Measurements from ENCODE around the gene RAPGEF4. TPM values are rescaled to one million over a fixed set of nuclear protein-coding genes. Genes with fewer than 3 reads are reported as not detected.

The RAPGEF4 gene
- total RNA-seq, 1 experiment from 2014 or later = not detected

DNA sequence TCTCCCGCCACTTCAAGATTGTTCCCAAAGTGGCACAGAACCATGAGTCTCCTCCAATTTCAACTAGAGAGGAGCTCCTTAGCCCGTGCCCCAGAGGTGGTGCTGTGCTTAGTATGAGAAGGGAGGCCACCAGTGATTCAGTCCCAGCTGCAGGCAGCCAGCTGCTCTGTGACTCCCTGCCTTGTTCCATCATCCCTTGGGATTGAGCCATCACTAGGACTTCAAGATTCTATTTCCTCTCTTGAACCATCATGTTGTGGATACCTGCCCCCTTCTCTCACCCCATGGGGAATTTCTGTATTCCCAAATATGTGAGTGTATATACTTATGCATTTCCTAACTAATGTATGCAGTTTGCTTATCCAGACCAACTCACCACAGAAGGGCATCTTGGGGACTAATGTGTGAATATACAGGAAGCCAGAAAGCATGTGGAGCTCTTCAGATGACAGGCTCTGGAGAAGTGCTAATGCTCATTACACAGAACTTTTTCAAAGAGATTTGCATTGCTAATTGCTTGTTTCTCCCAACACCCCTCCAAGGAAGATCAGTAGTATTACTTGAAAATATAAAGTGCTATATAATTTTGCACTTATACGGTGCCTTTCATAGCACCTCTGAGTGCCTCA lies 229.0 kb downstream of the RAPGEF4 start:
- Histone ChIP-seq H3K27me3 (ENCODE audit: insufficient read depth, low read depth) (no peaks in the 10 kb centered on the region), H3K4me3 (no peak overlapping the region), H3K9me3 (ENCODE audit: insufficient read depth, low read depth) (peaks cover 22% of the 10 kb centered on the region), H3F3A (ENCODE audit: insufficient read depth, low read depth) (peaks cover 9% of the 10 kb centered on the region; the same call in 1 of the 2 replicates), H3K79me2 (ENCODE audit: low read depth) (no peaks in the 10 kb centered on the region), H2AFZ (no peak overlapping the region), H3K36me3 (ENCODE audit: low read depth) (0 out of 2 replicates have a peak, but pooled peaks cover 5% of the 10 kb centered on the region), H4K20me1 (ENCODE audit: insufficient read depth) (no peaks in the 10 kb centered on the region), H3K4me2 (no peak overlapping the region), H3K9me2 (ENCODE audit: insufficient read depth) (no peaks in the 10 kb centered on the region), H3K4me1 (replicated peaks; ENCODE audit: insufficient read depth) (peaks cover 35% of the 10 kb centered on the region), H3K27ac (no peak overlapping the region)
- DNase-seq = no peak
- ChIA-PET CTCF (no interaction called here), POLR2A (ENCODE audit: unreplicated experiment) (no interaction called here)
- BruUV-seq (replicated peaks) = no TSS peak
- intact Hi-C loops (cut with micrococcal nuclease; ENCODE audit: unreplicated experiment) = no loop called here
- TF ChIP-seq EZH2 (IDR thresholded peaks at IDR 0.05; ENCODE audit: low read depth) = no peak
- TF ChIP-seq, protein P1, sequence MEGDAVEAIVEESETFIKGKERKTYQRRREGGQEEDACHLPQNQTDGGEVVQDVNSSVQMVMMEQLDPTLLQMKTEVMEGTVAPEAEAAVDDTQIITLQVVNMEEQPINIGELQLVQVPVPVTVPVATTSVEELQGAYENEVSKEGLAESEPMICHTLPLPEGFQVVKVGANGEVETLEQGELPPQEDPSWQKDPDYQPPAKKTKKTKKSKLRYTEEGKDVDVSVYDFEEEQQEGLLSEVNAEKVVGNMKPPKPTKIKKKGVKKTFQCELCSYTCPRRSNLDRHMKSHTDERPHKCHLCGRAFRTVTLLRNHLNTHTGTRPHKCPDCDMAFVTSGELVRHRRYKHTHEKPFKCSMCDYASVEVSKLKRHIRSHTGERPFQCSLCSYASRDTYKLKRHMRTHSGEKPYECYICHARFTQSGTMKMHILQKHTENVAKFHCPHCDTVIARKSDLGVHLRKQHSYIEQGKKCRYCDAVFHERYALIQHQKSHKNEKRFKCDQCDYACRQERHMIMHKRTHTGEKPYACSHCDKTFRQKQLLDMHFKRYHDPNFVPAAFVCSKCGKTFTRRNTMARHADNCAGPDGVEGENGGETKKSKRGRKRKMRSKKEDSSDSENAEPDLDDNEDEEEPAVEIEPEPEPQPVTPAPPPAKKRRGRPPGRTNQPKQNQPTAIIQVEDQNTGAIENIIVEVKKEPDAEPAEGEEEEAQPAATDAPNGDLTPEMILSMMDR (conservative IDR thresholded peaks at IDR 0.05) = no peak

GRCh38 chr2:172965433-172966212 lies 230.0 kb downstream of the RAPGEF4 start:
- Histone ChIP-seq H3K4me2 (no peak overlapping the region), H2AFZ (no peak overlapping the region), H3K36me3 (ENCODE audit: low read depth) (0 out of 2 replicates have a peak, but pooled peaks cover 5% of the 10 kb centered on the region), H3K79me2 (ENCODE audit: low read depth) (no peaks in the 10 kb centered on the region), H3K4me3 (no peak overlapping the region), H3K27ac (no peak overlapping the region), H4K20me1 (ENCODE audit: insufficient read depth) (no peaks in the 10 kb centered on the region), H3K27me3 (ENCODE audit: insufficient read depth, low read depth) (no peaks in the 10 kb centered on the region), H3K9me2 (ENCODE audit: insufficient read depth) (no peaks in the 10 kb centered on the region), H3F3A (ENCODE audit: insufficient read depth, low read depth) (peaks cover 9% of the 10 kb centered on the region; the same call in 1 of the 2 replicates), H3K4me1 (replicated peaks; ENCODE audit: insufficient read depth) (peaks cover 35% of the 10 kb centered on the region), H3K9me3 (ENCODE audit: insufficient read depth, low read depth) (peaks cover 22% of the 10 kb centered on the region)
- ChIA-PET POLR2A (ENCODE audit: unreplicated experiment) (no interaction called here), CTCF (no interaction called here)
- DNase-seq = no peak
- intact Hi-C loops (cut with micrococcal nuclease; ENCODE audit: unreplicated experiment) = no loop called here
- TF ChIP-seq EZH2 (IDR thresholded peaks at IDR 0.05; ENCODE audit: low read depth) = no peak
- TF ChIP-seq, protein P1 (conservative IDR thresholded peaks at IDR 0.05) = no peak
- BruUV-seq (replicated peaks) = no TSS peak

GRCh38 chr2:172967036-172967982 lies 231.7 kb downstream of the RAPGEF4 start:
- POLR2A ChIA-PET (ENCODE audit: unreplicated experiment) = no interaction called here
- Histone ChIP-seq H3K9me2 (ENCODE audit: insufficient read depth) (no peaks in the 10 kb centered on the region), H3K9me3 (ENCODE audit: insufficient read depth, low read depth) (peaks cover 10% of the 10 kb centered on the region), H3K27me3 (ENCODE audit: insufficient read depth, low read depth) (no peaks in the 10 kb centered on the region), H3K4me1 (replicated peaks; ENCODE audit: insufficient read depth) (peaks cover 31% of the 10 kb centered on the region), H3F3A (ENCODE audit: insufficient read depth, low read depth) (peaks cover 8% of the 10 kb centered on the region; the same call in 1 of the 2 replicates), H3K36me3 (ENCODE audit: low read depth) (no peaks in the 10 kb centered on the region), H3K27ac (no peak overlapping the region), H3K4me2 (no peak overlapping the region), H3K79me2 (ENCODE audit: low read depth) (no peaks in the 10 kb centered on the region), H2AFZ (no peak overlapping the region), H3K4me3 (no peak overlapping the region), H4K20me1 (ENCODE audit: insufficient read depth) (no peaks in the 10 kb centered on the region)
- no peak for TF ChIP-seq EZH2 (IDR thresholded peaks at IDR 0.05; ENCODE audit: low read depth)
- TF ChIP-seq, protein P1 (conservative IDR thresholded peaks at IDR 0.05) = no peak
- CTCF ChIA-PET = interaction anchor here (0.5 kb wide), 1 partner anchor 390 kb away, joined by 7 read pairs; no protein-coding TSS in a partner anchor
- intact Hi-C loops (cut with micrococcal nuclease; ENCODE audit: unreplicated experiment) = no loop called here
- no peak for DNase-seq
- no TSS peak for BruUV-seq (replicated peaks)
